TTC549 (cell line): ENCODE data around the gene ANKH.

Experiments
- FAIRE-seq: peaks from 2 replicates; lab custom pipeline; 2012; peaks lifted over from hg19 to GRCh38; lab: Jason Lieb, UNC

The ANKH gene

GRCh38 chr5:14684757-14685156 lies 186.8 kb downstream of the ANKH start:
- FAIRE-seq = no peak

DNA sequence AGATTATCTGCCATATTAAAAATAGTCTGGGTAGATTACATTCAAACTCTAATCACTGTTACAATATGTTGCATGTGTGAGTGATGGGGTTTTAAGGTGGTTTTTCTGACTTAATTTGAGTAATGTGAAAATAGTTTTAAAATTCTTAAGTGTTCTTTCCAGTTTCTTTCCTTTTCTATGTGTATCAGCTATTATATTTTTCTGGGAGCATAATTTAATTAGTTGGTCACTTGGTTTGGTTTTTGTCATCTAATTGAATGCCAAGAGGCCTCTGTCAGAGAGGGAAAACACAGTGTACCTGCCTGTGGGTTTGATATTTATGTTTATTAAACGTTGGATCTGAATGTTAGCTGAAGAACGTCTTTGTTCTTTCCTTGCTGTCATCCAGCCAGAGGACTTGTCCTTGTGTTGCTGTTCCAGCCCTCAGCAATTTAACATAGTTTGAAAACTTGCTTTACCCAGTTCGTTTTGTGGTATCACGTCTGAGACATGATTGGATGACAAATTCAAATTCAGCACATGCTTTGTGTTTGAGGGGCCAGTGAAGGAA lies 187.6 kb downstream of the ANKH start:
- FAIRE-seq = no peak

DNA sequence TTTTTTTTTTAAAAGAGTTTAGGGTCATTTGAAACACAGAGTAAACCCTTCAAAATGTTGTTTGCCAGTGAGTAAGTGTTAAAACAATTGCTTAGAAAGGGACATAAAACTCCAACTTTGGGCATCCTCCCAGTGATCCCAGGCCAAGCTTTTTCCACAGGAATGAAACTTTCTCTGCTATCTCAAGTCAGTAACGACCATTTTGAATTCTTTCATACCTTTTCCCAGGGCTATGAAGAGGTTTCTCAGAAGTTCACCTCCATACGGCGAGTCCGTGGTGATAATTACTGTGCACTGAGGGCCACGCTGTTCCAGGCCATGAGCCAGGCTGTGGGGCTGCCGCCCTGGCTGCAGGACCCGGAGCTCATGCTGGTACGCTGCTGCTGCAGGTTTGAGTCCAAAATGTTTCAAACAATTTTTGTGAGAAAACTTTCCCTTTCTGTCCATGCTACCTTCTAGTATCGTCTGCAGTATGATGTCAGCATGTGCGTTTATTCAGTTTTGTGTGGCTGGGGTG lies 190.3 kb downstream of the ANKH start:
- FAIRE-seq = no peak

DNA sequence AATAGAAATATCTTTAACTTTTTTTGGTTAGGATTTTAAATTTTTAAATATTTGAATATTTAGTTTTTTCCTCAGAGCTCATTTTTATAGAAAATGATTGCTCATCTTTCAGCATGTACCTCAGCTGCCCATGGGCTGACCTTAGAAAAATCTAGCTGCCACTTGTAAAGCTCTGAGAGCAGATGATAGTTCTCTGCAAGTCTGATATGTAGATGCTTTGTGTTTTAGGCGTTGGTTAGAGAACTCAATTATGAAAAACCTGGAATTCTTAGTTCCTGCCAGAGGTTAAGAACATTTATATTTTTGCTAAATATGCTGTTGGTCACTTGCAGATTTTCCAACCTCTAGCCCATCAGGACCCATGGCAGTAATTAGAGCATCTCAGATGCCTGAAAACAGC lies 192.0 kb downstream of the ANKH start:
- no peak for FAIRE-seq

GRCh38 chr5:14678773-14679334 lies 192.7 kb downstream of the ANKH start:
- no peak for FAIRE-seq

- no peak for FAIRE-seq
These were observed 195.3 kb downstream of the ANKH start for GRCh38 chr5:14676320-14676719.

DNA sequence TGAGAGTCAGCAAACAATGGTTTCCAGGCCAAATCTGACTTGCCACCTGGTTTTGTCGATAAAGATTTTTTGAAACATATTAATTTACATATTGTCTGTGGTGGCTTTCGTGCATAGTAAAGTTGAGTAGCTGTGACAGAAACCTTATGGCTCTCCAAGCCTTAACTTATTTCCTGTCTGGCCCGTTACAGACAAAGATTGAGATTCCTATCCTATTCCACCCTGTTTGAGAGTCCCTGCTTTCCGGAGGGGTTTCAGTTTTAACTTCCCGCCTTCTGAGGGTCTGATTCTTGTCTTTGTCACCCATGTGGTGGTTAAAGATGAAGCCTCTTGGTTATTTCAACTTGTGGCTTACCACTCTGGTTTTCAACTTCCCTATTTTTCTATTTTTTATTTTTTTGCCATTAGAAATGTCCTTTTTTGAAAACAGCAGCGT lies 195.7 kb downstream of the ANKH start:
- FAIRE-seq = no peak

GRCh38 chr5:14674983-14675854 lies 196.4 kb downstream of the ANKH start:
- no peak for FAIRE-seq

GRCh38 chr5:14673443-14673842 lies 198.1 kb downstream of the ANKH start:
- FAIRE-seq = no peak

DNA sequence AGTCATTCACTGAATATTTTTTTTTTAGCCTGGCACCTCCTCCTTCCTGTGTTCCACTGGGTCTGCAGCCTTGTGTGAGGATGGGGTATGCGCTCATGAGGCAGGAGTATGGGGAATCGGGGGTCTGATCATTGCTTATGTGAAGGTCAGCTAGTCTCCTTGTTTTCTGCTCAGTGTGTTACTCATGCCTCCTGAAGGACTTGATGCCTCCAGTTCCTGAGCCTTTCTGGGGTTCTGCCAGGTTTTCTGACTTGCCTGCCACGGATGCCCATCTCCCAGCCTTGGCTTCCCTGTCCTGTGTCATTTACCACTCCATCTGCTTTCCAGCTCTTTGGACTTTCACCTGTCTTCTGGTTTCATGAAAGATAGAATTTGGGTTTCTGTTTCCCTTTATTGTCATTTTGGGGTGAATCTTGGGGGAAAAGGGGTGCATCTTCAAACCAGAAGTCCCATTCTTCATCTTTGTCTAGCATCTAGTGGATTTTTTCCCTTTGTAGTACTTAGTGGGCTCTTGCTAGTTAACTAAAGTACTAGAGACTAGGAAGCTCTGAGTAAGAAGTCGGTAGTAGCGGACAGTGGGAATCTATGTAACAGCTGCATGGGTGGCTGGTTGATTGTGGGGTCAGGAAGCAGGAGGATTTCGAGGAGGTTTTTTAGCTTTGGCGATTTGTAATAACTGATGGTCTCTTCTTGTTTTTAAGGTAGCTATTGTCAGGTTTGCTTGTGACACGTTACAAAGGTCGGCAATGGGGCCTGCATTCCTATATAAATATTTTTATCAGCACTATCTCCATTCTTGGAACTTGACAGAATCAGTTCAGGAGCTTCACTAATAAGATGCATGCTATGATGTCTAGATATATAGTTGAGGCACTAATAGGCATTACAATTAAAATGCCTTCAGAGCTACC lies 198.8 kb downstream of the ANKH start:
- FAIRE-seq = no peak

- no peak for FAIRE-seq
These were observed 199.5 kb downstream of the ANKH start for GRCh38 chr5:14672082-14672481.

DNA sequence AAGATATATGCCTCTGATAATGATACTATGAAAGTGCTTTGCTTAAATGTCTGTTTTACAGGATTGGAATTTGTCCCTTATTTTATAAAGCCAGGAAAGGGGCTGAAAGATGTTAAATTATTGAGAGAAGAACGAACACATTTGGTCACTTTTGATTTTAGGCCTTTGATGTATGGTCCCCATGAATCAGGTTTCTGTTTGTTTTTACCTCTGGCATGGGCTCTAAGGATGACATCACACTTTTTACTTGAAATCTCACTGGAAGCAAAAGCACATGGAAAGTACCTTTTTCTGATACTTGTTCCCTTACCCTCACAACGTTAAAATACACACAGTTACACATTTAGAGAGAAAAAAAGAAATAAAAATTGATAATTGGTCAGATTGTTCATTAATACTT lies 200.2 kb downstream of the ANKH start:
- FAIRE-seq = no peak

- FAIRE-seq = no peak
These were observed 201.6 kb downstream of the ANKH start for GRCh38 chr5:14669975-14670374.

GRCh38 chr5:14669415-14669814 lies 202.2 kb downstream of the ANKH start:
- FAIRE-seq = no peak

- FAIRE-seq = no peak
These were observed 203.4 kb downstream of the ANKH start for GRCh38 chr5:14668181-14668591.

DNA sequence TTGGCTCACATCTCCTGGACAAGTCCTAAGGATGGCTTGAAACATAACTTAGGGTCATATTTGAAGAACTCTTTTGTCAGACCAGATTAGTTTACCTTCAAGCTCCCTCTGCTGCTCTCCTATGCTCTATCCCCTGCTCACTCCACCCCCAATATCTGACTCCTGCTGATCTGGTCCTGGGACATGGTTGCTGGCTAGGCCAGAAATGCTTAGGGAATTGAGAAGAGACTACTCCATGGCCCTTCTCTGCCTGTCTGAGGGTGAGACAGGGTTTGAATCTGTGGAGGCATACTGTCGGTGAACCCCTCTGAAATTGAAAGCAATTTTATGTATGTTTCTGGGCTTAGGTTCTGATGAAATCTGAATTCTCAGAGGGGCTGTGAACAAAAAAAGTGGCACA lies 203.8 kb downstream of the ANKH start:
- FAIRE-seq = no peak

DNA sequence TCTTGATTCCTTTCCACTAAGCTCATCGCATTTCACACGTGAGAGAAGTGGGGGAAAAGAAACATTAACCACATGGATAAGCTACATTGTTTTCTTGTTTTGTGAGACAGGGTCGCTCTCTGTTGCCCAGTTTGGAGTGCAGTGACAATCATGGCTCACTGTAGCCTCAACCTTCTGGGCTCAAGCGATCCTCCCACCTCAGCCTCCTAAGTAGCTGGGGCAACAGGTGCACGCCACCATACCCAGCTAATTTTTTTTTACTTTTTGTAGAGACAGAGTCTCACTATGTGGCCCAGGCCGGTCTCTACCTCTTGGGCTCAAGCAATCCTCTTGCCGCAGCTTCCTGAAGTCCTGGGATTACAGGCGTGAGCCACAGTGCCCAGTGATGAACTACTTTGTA lies 204.3 kb downstream of the ANKH start:
- FAIRE-seq = no peak

DNA sequence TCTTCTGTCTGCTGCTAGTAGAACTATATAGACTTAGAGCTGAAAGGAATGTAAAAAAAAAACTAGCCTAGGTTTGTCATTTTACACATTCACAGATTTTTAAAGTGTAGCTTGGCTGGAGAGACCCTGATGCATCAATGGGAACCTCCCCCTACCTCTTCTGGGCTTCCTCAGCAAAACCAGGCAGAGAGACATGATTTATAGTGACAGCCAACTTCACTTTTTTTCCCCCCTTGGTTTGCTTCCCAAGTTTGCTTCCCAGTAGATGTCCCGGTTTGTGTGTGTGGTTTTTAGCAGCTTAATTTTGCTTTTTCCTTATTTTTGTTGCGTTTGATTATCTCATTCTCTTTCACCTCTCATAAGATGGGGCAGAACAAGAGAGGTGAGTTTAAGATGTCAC lies 205.2 kb downstream of the ANKH start:
- FAIRE-seq = no peak

GRCh38 chr5:14665949-14666348 lies 205.6 kb downstream of the ANKH start:
- no peak for FAIRE-seq

DNA sequence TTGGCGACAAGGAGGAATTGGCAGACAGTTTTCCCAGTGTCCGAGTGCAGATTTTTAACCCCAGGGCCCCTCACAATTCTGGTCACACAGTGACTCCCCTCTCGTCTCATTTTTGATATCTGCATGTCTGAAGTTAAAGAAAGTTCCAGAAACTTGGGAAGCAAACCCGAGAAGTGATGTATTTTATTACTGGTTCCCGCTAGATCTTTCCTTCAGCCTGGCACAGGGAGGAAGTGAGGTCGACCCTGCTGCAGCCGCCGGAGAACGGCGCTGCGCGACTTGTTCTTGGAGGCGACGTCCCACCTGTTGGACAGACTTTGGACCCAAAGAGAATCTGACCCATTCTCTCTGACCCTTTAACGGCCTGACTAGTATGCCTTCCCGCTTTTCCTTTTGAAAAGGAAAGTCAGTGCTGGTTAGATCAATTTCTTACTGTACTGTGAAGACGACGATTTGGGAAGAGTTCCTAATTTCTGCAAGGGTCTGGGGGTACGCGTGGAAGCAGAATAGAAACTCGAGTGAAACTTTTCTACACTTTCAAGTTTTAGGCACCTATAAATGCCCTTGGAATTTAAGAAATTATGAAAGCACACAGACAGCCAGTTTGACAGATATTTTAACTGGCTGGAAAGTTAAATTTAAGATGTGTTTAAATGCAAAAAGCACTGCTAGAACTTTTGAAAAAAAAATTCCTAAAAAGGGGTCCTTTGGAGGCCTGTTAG lies 206.3 kb downstream of the ANKH start:
- no peak for FAIRE-seq

DNA sequence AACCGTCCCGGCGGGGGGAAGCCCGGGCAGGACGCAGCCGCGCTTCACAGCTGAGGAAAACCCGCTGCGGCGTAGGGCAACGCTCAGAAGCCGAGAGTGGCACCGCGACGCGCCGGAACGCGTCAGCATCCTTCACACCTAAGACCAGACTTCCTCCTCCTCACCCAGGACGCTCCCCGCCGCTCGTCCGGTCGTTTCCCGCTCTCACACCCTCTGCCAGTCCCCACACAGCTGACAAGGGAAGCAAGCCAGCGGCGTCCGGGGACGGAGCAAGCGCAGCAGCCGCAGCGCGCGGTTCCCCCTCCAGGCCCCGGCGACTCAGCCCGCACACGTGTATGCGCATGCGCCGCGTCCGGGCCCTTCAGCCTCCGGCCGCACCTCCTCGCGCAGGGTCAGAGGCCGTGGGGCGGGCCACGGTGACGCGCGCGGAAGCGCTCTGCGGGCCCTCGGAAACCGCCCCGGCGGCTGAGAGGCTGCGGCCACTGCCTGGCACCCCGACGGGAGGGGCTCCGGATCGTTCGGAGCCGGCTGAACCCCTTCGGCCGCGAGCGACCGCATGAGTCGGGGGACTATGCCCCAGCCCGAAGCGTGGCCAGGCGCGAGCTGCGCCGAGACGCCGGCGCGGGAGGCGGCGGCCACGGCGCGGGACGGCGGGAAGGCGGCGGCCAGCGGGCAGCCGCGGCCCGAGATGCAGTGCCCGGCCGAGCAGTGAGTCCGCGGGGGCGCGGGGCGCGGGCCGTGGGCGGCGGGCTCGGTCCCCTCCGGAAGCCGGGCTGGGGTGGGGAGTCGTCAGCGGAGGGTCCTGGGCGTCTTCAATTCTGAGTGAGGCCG lies 207.1 kb downstream of the ANKH start, which contains the start of gene OTULIN:
Gene OTULIN (plus strand): TSS at position 449 of the 831 bp plus-strand sequence. CDS start 108 bp downstream, at position 557.
- no peak for FAIRE-seq
